ENCODE results near the gene PIK3R4. TPM values are rescaled to one million over a fixed set of nuclear protein-coding genes. Genes with fewer than 3 reads are reported as not detected.
A peak's percentile ranks its signal among the peaks of the same experiment; 100 is the strongest.

PIK3R4 gene
- 41.1 and 45.9 TPM in 2 replicates for total RNA-seq (2014; rRNA removed; shearing (Covaris generic))

GRCh38 chr3:130746246-130747039, at the start of gene PIK3R4:
Gene PIK3R4, minus strand, starts transcription at chr3:130746829. Its CDS starts 1,611 bp downstream, at chr3:130745218.
- peak; percentile 93 for DNase-seq
- peaks cover 2% of the 10 kb centered on the region for H3K36me3 ChIP-seq (replicated peaks; ENCODE audit: control insufficient read depth, insufficient read depth, low read length)
- peak within 1 kb of the TSS; percentile 82 for H3K4me3 ChIP-seq (ENCODE audit: insufficient read depth, low read depth, low read length)
- H3K27me3 ChIP-seq (ENCODE audit: control insufficient read depth, insufficient read depth, low read length): no peaks in the 10 kb centered on the region; the same call in 1 of the 2 replicates

- Histone ChIP-seq H3K27me3 (ENCODE audit: control insufficient read depth, insufficient read depth, low read length) (no peaks in the 10 kb centered on the region), H3K36me3 (replicated peaks; ENCODE audit: control insufficient read depth, insufficient read depth, low read length) (no peaks in the 10 kb centered on the region), H3K4me3 (ENCODE audit: insufficient read depth, low read depth, low read length) (no peak overlapping the region)
- no peak for DNase-seq
These were observed 48.8 kb upstream of the PIK3R4 start for GRCh38 chr3:130795396-130795795.

GRCh38 chr3:130792246-130792645, 45.6 kb upstream of the PIK3R4 start:
- Histone ChIP-seq H3K27me3 (ENCODE audit: control insufficient read depth, insufficient read depth, low read length) (no peaks in the 10 kb centered on the region), H3K4me3 (ENCODE audit: insufficient read depth, low read depth, low read length) (no peak overlapping the region), H3K36me3 (replicated peaks; ENCODE audit: control insufficient read depth, insufficient read depth, low read length) (no peaks in the 10 kb centered on the region)
- DNase-seq: no peak

GRCh38 chr3:130789782-130790322, 43.2 kb upstream of the PIK3R4 start:
- Histone ChIP-seq H3K4me3 (ENCODE audit: insufficient read depth, low read depth, low read length) (no peak overlapping the region), H3K36me3 (replicated peaks; ENCODE audit: control insufficient read depth, insufficient read depth, low read length) (no peaks in the 10 kb centered on the region), H3K27me3 (ENCODE audit: control insufficient read depth, insufficient read depth, low read length) (no peaks in the 10 kb centered on the region)
- no peak for DNase-seq

GRCh38 chr3:130787422-130788068, 40.9 kb upstream of the PIK3R4 start:
- no peaks in the 10 kb centered on the region for H3K27me3 ChIP-seq (ENCODE audit: control insufficient read depth, insufficient read depth, low read length)
- DNase-seq: no peak
- H3K4me3 ChIP-seq (ENCODE audit: insufficient read depth, low read depth, low read length): no peak overlapping the region
- no peaks in the 10 kb centered on the region for H3K36me3 ChIP-seq (replicated peaks; ENCODE audit: control insufficient read depth, insufficient read depth, low read length)

GRCh38 chr3:130786306-130786705, 39.7 kb upstream of the PIK3R4 start:
- no peak for DNase-seq
- no peaks in the 10 kb centered on the region for H3K36me3 ChIP-seq (replicated peaks; ENCODE audit: control insufficient read depth, insufficient read depth, low read length)
- H3K4me3 ChIP-seq (ENCODE audit: insufficient read depth, low read depth, low read length): no peak overlapping the region
- no peaks in the 10 kb centered on the region for H3K27me3 ChIP-seq (ENCODE audit: control insufficient read depth, insufficient read depth, low read length)

- no peak for DNase-seq
- H3K27me3 ChIP-seq (ENCODE audit: control insufficient read depth, insufficient read depth, low read length): no peaks in the 10 kb centered on the region
- no peaks in the 10 kb centered on the region for H3K36me3 ChIP-seq (replicated peaks; ENCODE audit: control insufficient read depth, insufficient read depth, low read length)
- no peak overlapping the region for H3K4me3 ChIP-seq (ENCODE audit: insufficient read depth, low read depth, low read length)
These were observed 37.0 kb upstream of the PIK3R4 start for GRCh38 chr3:130783629-130784028.

GRCh38 chr3:130779486-130779885, 32.9 kb upstream of the PIK3R4 start:
- no peaks in the 10 kb centered on the region for H3K36me3 ChIP-seq (replicated peaks; ENCODE audit: control insufficient read depth, insufficient read depth, low read length)
- no peaks in the 10 kb centered on the region for H3K27me3 ChIP-seq (ENCODE audit: control insufficient read depth, insufficient read depth, low read length)
- H3K4me3 ChIP-seq (ENCODE audit: insufficient read depth, low read depth, low read length): no peak overlapping the region
- DNase-seq: no peak

GRCh38 chr3:130779031-130779430, 32.4 kb upstream of the PIK3R4 start:
- no peak for DNase-seq
- Histone ChIP-seq H3K36me3 (replicated peaks; ENCODE audit: control insufficient read depth, insufficient read depth, low read length) (no peaks in the 10 kb centered on the region), H3K27me3 (ENCODE audit: control insufficient read depth, insufficient read depth, low read length) (no peaks in the 10 kb centered on the region), H3K4me3 (ENCODE audit: insufficient read depth, low read depth, low read length) (no peak overlapping the region)

- Histone ChIP-seq H3K4me3 (ENCODE audit: insufficient read depth, low read depth, low read length) (no peak overlapping the region), H3K36me3 (replicated peaks; ENCODE audit: control insufficient read depth, insufficient read depth, low read length) (no peaks in the 10 kb centered on the region), H3K27me3 (ENCODE audit: control insufficient read depth, insufficient read depth, low read length) (no peaks in the 10 kb centered on the region)
- DNase-seq: no peak
These were observed 26.7 kb upstream of the PIK3R4 start for GRCh38 chr3:130773366-130773765.

- H3K36me3 ChIP-seq (replicated peaks; ENCODE audit: control insufficient read depth, insufficient read depth, low read length): no peaks in the 10 kb centered on the region
- no peaks in the 10 kb centered on the region for H3K27me3 ChIP-seq (ENCODE audit: control insufficient read depth, insufficient read depth, low read length)
- no peak overlapping the region for H3K4me3 ChIP-seq (ENCODE audit: insufficient read depth, low read depth, low read length)
- no peak for DNase-seq
These were observed 25.5 kb upstream of the PIK3R4 start for GRCh38 chr3:130772129-130772528.

- no peak overlapping the region for H3K4me3 ChIP-seq (ENCODE audit: insufficient read depth, low read depth, low read length)
- DNase-seq: no peak
- no peaks in the 10 kb centered on the region for H3K27me3 ChIP-seq (ENCODE audit: control insufficient read depth, insufficient read depth, low read length)
- H3K36me3 ChIP-seq (replicated peaks; ENCODE audit: control insufficient read depth, insufficient read depth, low read length): no peaks in the 10 kb centered on the region
These were observed 24.0 kb upstream of the PIK3R4 start for GRCh38 chr3:130770644-130771043.

GRCh38 chr3:130761730-130762311, 15.2 kb upstream of the PIK3R4 start:
- DNase-seq: no peak
- no peaks in the 10 kb centered on the region for H3K36me3 ChIP-seq (replicated peaks; ENCODE audit: control insufficient read depth, insufficient read depth, low read length)
- H3K27me3 ChIP-seq (ENCODE audit: control insufficient read depth, insufficient read depth, low read length): no peaks in the 10 kb centered on the region
- H3K4me3 ChIP-seq (ENCODE audit: insufficient read depth, low read depth, low read length): no peak overlapping the region

GRCh38 chr3:130760922-130761321, 14.3 kb upstream of the PIK3R4 start:
- DNase-seq: no peak
- no peaks in the 10 kb centered on the region for H3K36me3 ChIP-seq (replicated peaks; ENCODE audit: control insufficient read depth, insufficient read depth, low read length)
- H3K4me3 ChIP-seq (ENCODE audit: insufficient read depth, low read depth, low read length): no peak overlapping the region
- no peaks in the 10 kb centered on the region for H3K27me3 ChIP-seq (ENCODE audit: control insufficient read depth, insufficient read depth, low read length)

Measured in H7 (cell line).